HepG2 (cell line): ENCODE data around the gene RPUSD3. TPM values are rescaled to one million over a fixed set of nuclear protein-coding genes. Genes with fewer than 3 reads are reported as not detected.
A peak's percentile ranks its signal among the peaks of the same experiment; 100 is the strongest.

Source experiments
- FUBP1 ChIP-seq: sonication (generic); formaldehyde crosslinking; IDR thresholded peaks from 2 replicates; pipeline ENCODE4 v1.5.1; 2020; ENCODE audit warnings: missing genetic modification reagents, mild to moderate bottlenecking, borderline replicate concordance
- HDAC1 ChIP-seq: sonication (generic); formaldehyde crosslinking; IDR thresholded peaks from 2 replicates; pipeline ENCODE4 v1.5.1; 2020; ENCODE audit warnings: mild to moderate bottlenecking, missing genetic modification reagents
- HMGXB4 ChIP-seq, 2 experiments: sonication (generic) in 1 of 2; formaldehyde crosslinking in 1 of 2; IDR thresholded peaks; 2 replicates each; pipeline versions ENCODE4 v1.4.0 to v1.6.1; 2018 to 2020; ENCODE audit warnings: missing genetic modification reagents in 2 of 2, borderline replicate concordance in 1 of 2, low read depth in 1 of 2, mild to moderate bottlenecking in 1 of 2, missing biosample characterization in 1 of 2
- MAX ChIP-seq: IDR thresholded peaks from 2 replicates; pipeline ENCODE4 v1.6.1; 2012; ENCODE audit warnings: inconsistent platforms
- MTA3 ChIP-seq: sonication (generic); formaldehyde crosslinking; IDR thresholded peaks from 2 replicates; pipeline ENCODE4 v1.4.0; 2020; ENCODE audit warnings: missing genetic modification reagents
- MXD4 ChIP-seq: IDR thresholded peaks from 2 replicates; pipeline ENCODE4 v1.6.1; 2016; ENCODE audit warnings: mild to moderate bottlenecking, missing biosample characterization, missing genetic modification reagents
- NFIB ChIP-seq: sonication (generic); formaldehyde crosslinking; IDR thresholded peaks from 2 replicates; pipeline ENCODE4 v1.9.0; 2021; ENCODE audit warnings: missing genetic modification reagents, mild to moderate bottlenecking, borderline replicate concordance
- PTBP1 ChIP-seq: fragments of 200-400 bp; formaldehyde crosslinking; IDR thresholded peaks from 2 replicates; pipeline ENCODE4 v1.6.1; 2018; ENCODE audit warnings: low read length, low read depth; ENCODE audit not compliant: poor library complexity, severe bottlenecking
- RBM22 ChIP-seq: fragments of 200-400 bp; formaldehyde crosslinking; optimal IDR thresholded peaks from 2 replicates; pipeline ENCODE3; 2017; ENCODE audit warnings: mild to moderate bottlenecking, low read length, moderate library complexity
- REXO4 ChIP-seq: sonication (generic); formaldehyde crosslinking; IDR thresholded peaks from 2 replicates; pipeline ENCODE4 v1.8.0; 2022; ENCODE audit warnings: missing genetic modification reagents, mild to moderate bottlenecking, borderline replicate concordance
- SIX4 ChIP-seq: sonication (generic); formaldehyde crosslinking; IDR thresholded peaks from 2 replicates; pipeline ENCODE4 v1.4.0; 2020; ENCODE audit warnings: missing genetic modification reagents
- SRSF1 ChIP-seq: fragments of 200-400 bp; formaldehyde crosslinking; optimal IDR thresholded peaks from 2 replicates; pipeline ENCODE3; 2017; ENCODE audit warnings: mild to moderate bottlenecking, low read depth, low read length, moderate library complexity
- THAP11 ChIP-seq: IDR thresholded peaks from 2 replicates; pipeline ENCODE4 v1.6.1; 2016; ENCODE audit warnings: missing biosample characterization, missing genetic modification reagents
- ZBTB1 ChIP-seq: sonication (generic); formaldehyde crosslinking; IDR thresholded peaks from 2 replicates; pipeline ENCODE4 v1.4.0; 2020; ENCODE audit warnings: missing genetic modification reagents, borderline replicate concordance
- ZBTB21 ChIP-seq: sonication (generic); formaldehyde crosslinking; IDR thresholded peaks from 2 replicates; pipeline ENCODE4 v1.4.0; 2020; ENCODE audit warnings: missing genetic modification reagents
- ZFP82 ChIP-seq: sonication (generic); formaldehyde crosslinking; IDR thresholded peaks from 2 replicates; pipeline ENCODE4 v1.5.1; 2020; ENCODE audit warnings: mild to moderate bottlenecking, missing genetic modification reagents, borderline replicate concordance
- ZHX1 ChIP-seq: sonication (generic); formaldehyde crosslinking; IDR thresholded peaks from 2 replicates; pipeline ENCODE4 v1.8.1; 2022; ENCODE audit warnings: low read depth, mild to moderate bottlenecking, missing genetic modification reagents
- ZNF253 ChIP-seq: sonication (generic); formaldehyde crosslinking; IDR thresholded peaks from 2 replicates; pipeline ENCODE4 v1.8.0; 2022; ENCODE audit warnings: mild to moderate bottlenecking, missing genetic modification reagents, borderline replicate concordance
- ZNF317 ChIP-seq: sonication (generic); formaldehyde crosslinking; IDR thresholded peaks from 2 replicates; pipeline ENCODE4 v1.5.0; 2020; ENCODE audit warnings: mild to moderate bottlenecking, missing genetic modification reagents
- ZNF576 ChIP-seq: sonication (generic); formaldehyde crosslinking; IDR thresholded peaks from 2 replicates; pipeline ENCODE4 v1.4.0; 2020; ENCODE audit warnings: mild to moderate bottlenecking, missing genetic modification reagents
- polyA plus RNA-seq, 8 experiments: library from polyadenylated mRNA; depleted of rRNA in 3 of 8; stranded (reverse) in 7 of 8; unstranded in 1 of 8; fragments of >200 nt; fragmentation: Illumina TruSeq in 4 of 8; extraction: Trizol in 4 of 8; gene quantifications; 2 replicates each; pipeline versions ENCODE4 v1.2.1 to v1.2.3, GENCODE V29; 2011 to 2016; ENCODE audit warnings: low read depth in 4 of 8, missing spikeins in 1 of 8, mixed read lengths in 1 of 8; ENCODE audit not compliant: insufficient read depth in 1 of 8
- total RNA-seq, 5 experiments: library from RNA; depleted of rRNA; stranded (reverse); fragments of >200 nt; fragmentation: Illumina TruSeq; extraction: Trizol; gene quantifications; 2 replicates each; pipeline ENCODE4 v1.2.3, GENCODE V29; 2016; ENCODE audit warnings: low read depth in 1 of 5
- TF ChIP-seq, protein P1 (sequence below): sonication (generic); formaldehyde crosslinking; conservative IDR thresholded peaks from 2 replicates; pipeline ENCODE4 v1.5.0; 2020; ENCODE audit warnings: missing genetic modification reagents

Gene RPUSD3
- total and polyA plus RNA-seq, 2 of the 13 experiments (the other 11 are each of a cell fraction or from before 2014, with no cell fraction given): 32.1 to 48.7 TPM

DNA sequence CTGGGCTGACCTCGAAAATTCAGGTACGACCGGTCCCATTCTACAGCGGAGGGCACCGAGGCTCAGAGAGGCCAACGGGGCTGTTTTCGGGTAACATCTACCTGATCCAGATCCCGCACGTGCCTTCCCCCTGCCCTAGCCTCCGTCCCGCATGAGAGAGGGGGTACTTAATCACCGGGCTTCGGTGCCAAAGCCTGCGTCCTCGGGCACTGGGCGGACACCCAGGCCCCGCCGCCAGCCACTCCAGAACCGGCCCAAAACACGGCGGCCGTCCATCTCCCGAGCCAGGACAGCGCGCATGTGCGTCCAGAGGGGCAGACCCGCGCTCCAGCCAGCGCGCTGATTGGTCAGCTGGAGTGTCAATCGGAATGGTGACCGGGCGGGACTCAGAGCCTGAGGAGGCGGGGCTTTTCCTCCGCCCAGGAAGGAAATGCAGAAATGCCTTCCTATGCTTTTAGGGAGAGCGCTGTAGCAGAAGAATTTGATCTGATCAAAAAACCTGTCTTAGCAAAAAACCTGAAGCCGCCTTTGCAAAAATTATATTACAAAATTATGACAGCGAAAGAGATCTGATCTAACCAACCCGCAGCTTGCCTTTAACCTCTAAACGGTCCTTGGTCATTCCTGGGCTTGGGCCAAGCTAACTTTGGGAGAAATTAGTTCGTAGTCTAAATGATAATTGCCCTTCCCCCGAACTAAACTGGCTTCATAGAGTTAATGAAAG lies at the start of gene RPUSD3 (continued):
- TF ChIP-seq ZHX1 (CRISPR knock-in tag) (no peak), FUBP1 (CRISPR knock-in tag) (no peak), MXD4 (CRISPR knock-in tag) (peak; percentile 27; the same call in 1 of the 2 replicates), ZNF253 (CRISPR knock-in tag) (no peak), REXO4 (no peak), MAX (peak; percentile 76), MTA3 (CRISPR knock-in tag) (no peak), HDAC1 (CRISPR knock-in tag) (peak; percentile 62), PTBP1 (no peak), ZBTB21 (CRISPR knock-in tag) (no peak), SIX4 (CRISPR knock-in tag) (no peak), ZBTB1 (CRISPR knock-in tag) (no peak), ZNF317 (CRISPR knock-in tag) (peak; percentile 70), THAP11 (peak; percentile 58), NFIB (CRISPR knock-in tag) (no peak), HMGXB4 (CRISPR knock-in tag; IDR thresholded peaks at IDR 0.05; ENCODE audit: borderline replicate concordance in 1 of 2, low read depth in 1 of 2) (peak; percentile 58 to 69; a peak in 3 of 4 replicates), RBM22 (no peak), ZFP82 (CRISPR knock-in tag) (no peak), ZNF576 (0 out of 2 replicates have a peak, but pooled peaks have one; percentile 31), SRSF1 (no peak)
- TF ChIP-seq, protein P1, sequence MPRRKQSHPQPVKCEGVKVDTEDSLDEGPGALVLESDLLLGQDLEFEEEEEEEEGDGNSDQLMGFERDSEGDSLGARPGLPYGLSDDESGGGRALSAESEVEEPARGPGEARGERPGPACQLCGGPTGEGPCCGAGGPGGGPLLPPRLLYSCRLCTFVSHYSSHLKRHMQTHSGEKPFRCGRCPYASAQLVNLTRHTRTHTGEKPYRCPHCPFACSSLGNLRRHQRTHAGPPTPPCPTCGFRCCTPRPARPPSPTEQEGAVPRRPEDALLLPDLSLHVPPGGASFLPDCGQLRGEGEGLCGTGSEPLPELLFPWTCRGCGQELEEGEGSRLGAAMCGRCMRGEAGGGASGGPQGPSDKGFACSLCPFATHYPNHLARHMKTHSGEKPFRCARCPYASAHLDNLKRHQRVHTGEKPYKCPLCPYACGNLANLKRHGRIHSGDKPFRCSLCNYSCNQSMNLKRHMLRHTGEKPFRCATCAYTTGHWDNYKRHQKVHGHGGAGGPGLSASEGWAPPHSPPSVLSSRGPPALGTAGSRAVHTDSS: no peak
